B cell (primary cell): ENCODE data around the gene SUSD3. TPM values are rescaled to one million over a fixed set of nuclear protein-coding genes. Genes with fewer than 3 reads are reported as not detected.
A peak's percentile ranks its signal among the peaks of the same experiment; 100 is the strongest.

Source experiments
- ATAC-seq: fragments of 200-7000 bp; cut with Tn5 transposase; one replicate; pipeline ENCODE4 v1.10.0; 2021; ENCODE audit warnings: low read depth, mild to moderate bottlenecking, moderate number of reproducible peaks, moderate library complexity
- CTCF ChIA-PET: fragments of 350-600 bp; sonication (Branson Sonifier 250); formaldehyde crosslinking; loops from one replicate; lab custom pipeline; 2021; ENCODE audit warnings: antibody characterized with exemption, inconsistent platforms; lab: Charles Lee
- POLR2A ChIA-PET: fragments of 350-600 bp; sonication (Branson Sonifier 250); formaldehyde crosslinking; loops from one replicate; lab custom pipeline; 2021; ENCODE audit warnings: antibody characterized with exemption; lab: Charles Lee
- DNase-seq: peaks from one replicate; pipeline ENCODE4 v3.0.0; 2013
- H2AFZ ChIP-seq: 2 replicates; pipeline ENCODE4 v1.6.1; 2012; ENCODE audit warnings: mild to moderate bottlenecking, low read depth, low read length; ENCODE audit not compliant: insufficient read depth, poor library complexity, severe bottlenecking
- H3K27ac ChIP-seq, 2 donors: 1 replicate in 1 of 2; 2 replicates in 1 of 2; pipeline ENCODE4 v1.5.1; 2012 to 2013; ENCODE audit warnings: low read length in 2 of 2, mild to moderate bottlenecking in 2 of 2, moderate library complexity in 1 of 2
- H3K27me3 ChIP-seq, 4 experiments: fragments of 200-600 bp in 1 of 4; sonication (generic) in 1 of 4; replicated peaks in 1 of 4; 1 replicate in 2 of 4; 2 replicates in 2 of 4; pipeline versions ENCODE4 v1.6.1 to v1.7.0; 2013 to 2016; ENCODE audit warnings: low read length in 3 of 4, mild to moderate bottlenecking in 2 of 4, mixed read lengths in 1 of 4, moderate library complexity in 1 of 4; ENCODE audit not compliant: insufficient read depth in 4 of 4, control insufficient read depth in 3 of 4; ENCODE audit errors: control extremely low read depth in 1 of 4
- H3K36me3 ChIP-seq, 2 experiments: replicated peaks in 1 of 2; 1 replicate in 1 of 2; 2 replicates in 1 of 2; pipeline versions ENCODE4 v1.6.1 to v1.7.1; 2013; ENCODE audit warnings: low read length in 1 of 2; ENCODE audit not compliant: insufficient read depth in 2 of 2, control insufficient read depth in 1 of 2; ENCODE audit errors: control extremely low read depth in 1 of 2, extremely low read depth in 1 of 2
- H3K4me1 ChIP-seq, 2 donors: fragments of 200-600 bp in 1 of 2; sonication (generic) in 1 of 2; 1 replicate in 1 of 2; 2 replicates in 1 of 2; pipeline versions ENCODE4 v1.5.1 to v1.6.1; 2013 to 2017; ENCODE audit warnings: low read length in 2 of 2; ENCODE audit not compliant: control insufficient read depth in 2 of 2, insufficient read depth in 2 of 2
- H3K4me2 ChIP-seq: replicated peaks from 2 replicates; pipeline ENCODE3; 2012; ENCODE audit warnings: mild to moderate bottlenecking, low read depth, low read length; ENCODE audit not compliant: poor library complexity, severe bottlenecking
- H3K4me3 ChIP-seq, 5 experiments: fragments of 200-600 bp in 1 of 5; sonication (generic) in 1 of 5; 1 replicate in 3 of 5; 2 replicates in 2 of 5; pipeline versions ENCODE4 v1.5.1 to v1.7.0; 2011 to 2016; ENCODE audit warnings: low read length in 4 of 5, mild to moderate bottlenecking in 4 of 5, low read depth in 2 of 5, control low read depth in 1 of 5, moderate library complexity in 1 of 5; ENCODE audit not compliant: insufficient read depth in 1 of 5; ENCODE audit errors: control extremely low read depth in 1 of 5, extremely low read depth in 1 of 5
- H3K79me2 ChIP-seq: fragments of 200-600 bp; sonication (generic); one replicate; pipeline ENCODE4 v1.6.0; 2016; ENCODE audit warnings: low read length; ENCODE audit not compliant: control insufficient read depth, insufficient read depth
- H3K9ac ChIP-seq: fragments of 200-600 bp; sonication (generic); 2 replicates; pipeline ENCODE4 v1.6.1; 2017; ENCODE audit warnings: mild to moderate bottlenecking, low read length, moderate library complexity
- H3K9me3 ChIP-seq, 3 donors: one replicate each; pipeline versions ENCODE4 v1.6.1 to v1.7.1; 2013; ENCODE audit warnings: low read length in 2 of 3; ENCODE audit not compliant: control insufficient read depth in 2 of 3, insufficient read depth in 1 of 3; ENCODE audit errors: control extremely low read depth in 1 of 3
- H4K20me1 ChIP-seq: 2 replicates; pipeline ENCODE4 v1.6.0; 2012; ENCODE audit warnings: mild to moderate bottlenecking, low read length; ENCODE audit not compliant: insufficient read depth, control insufficient read depth, poor library complexity, severe bottlenecking
- H3K27ac Mint-ChIP-seq: one replicate; pipeline ENCODE4 v1.8.0; 2021; ENCODE audit warnings: mixed read lengths
- H3K27me3 Mint-ChIP-seq: one replicate; pipeline ENCODE4 v1.8.0; 2021; ENCODE audit warnings: mixed read lengths
- H3K4me1 Mint-ChIP-seq: one replicate; pipeline ENCODE4 v1.8.0; 2021; ENCODE audit warnings: mixed read lengths
- H3K4me3 Mint-ChIP-seq: one replicate; pipeline ENCODE4 v1.8.0; 2021; ENCODE audit warnings: mixed read lengths
- H3K9me3 Mint-ChIP-seq: one replicate; pipeline ENCODE4 v1.8.0; 2022; ENCODE audit warnings: mixed read lengths; ENCODE audit not compliant: insufficient read depth
- EZH2 ChIP-seq: IDR thresholded peaks from 2 replicates; pipeline ENCODE4 v1.6.1; 2012; ENCODE audit warnings: borderline replicate concordance, low read depth, mild to moderate bottlenecking, moderate library complexity, low read length; ENCODE audit not compliant: insufficient read depth, poor library complexity, severe bottlenecking
- WGBS: methylation state at CpG from one replicate; pipeline ENCODE4 v1.1.5; 2013; ENCODE audit warnings: missing lambda C conversion rate; ENCODE audit not compliant: insufficient coverage; 5-methylcytosine and 5-hydroxymethylcytosine counted together
- intact Hi-C: fragments of 100-400 bp; cut with micrococcal nuclease; formaldehyde crosslinking; loops from one replicate; pipeline ENCODE4 v1.10.0; 2022
- polyA plus RNA-seq: library from polyadenylated mRNA; depleted of rRNA; stranded (reverse); fragments of >200 nt; gene quantifications from 2 replicates; pipeline ENCODE4 v1.2.3, GENCODE V29; 2012
- total RNA-seq, 2 donors: library from RNA; stranded (reverse); fragments of 120-200 nt in 1 of 2; gene quantifications; 1 replicate in 1 of 2; 2 replicates in 1 of 2; pipeline versions ENCODE4 v1.2.3 to v1.2.4, GENCODE V29; 2013 to 2022
- TF ChIP-seq, protein P1 (sequence below): fragments of 200-600 bp; IDR thresholded peaks from one replicate; pipeline ENCODE4 v1.8.0; 2022; ENCODE audit warnings: antibody characterized with exemption, mild to moderate bottlenecking

SUSD3 gene
- total and polyA plus RNA-seq, 2 donors (not counting 1 experiment from before 2014, with no cell fraction given), result 41.0 to 85.0 TPM

- H3K79me2 ChIP-seq, result no peaks in the 10 kb centered on the region
- Mint-ChIP-seq H3K27me3 (no peaks in the 10 kb centered on the region), H3K27ac (no peak overlapping the region), H3K4me1 (peaks cover 40% of the 10 kb centered on the region), H3K4me3 (no peak overlapping the region), H3K9me3 (peaks cover 5% of the 10 kb centered on the region)
- no peak overlapping the region for H3K4me2 ChIP-seq
- TF ChIP-seq, protein P1, sequence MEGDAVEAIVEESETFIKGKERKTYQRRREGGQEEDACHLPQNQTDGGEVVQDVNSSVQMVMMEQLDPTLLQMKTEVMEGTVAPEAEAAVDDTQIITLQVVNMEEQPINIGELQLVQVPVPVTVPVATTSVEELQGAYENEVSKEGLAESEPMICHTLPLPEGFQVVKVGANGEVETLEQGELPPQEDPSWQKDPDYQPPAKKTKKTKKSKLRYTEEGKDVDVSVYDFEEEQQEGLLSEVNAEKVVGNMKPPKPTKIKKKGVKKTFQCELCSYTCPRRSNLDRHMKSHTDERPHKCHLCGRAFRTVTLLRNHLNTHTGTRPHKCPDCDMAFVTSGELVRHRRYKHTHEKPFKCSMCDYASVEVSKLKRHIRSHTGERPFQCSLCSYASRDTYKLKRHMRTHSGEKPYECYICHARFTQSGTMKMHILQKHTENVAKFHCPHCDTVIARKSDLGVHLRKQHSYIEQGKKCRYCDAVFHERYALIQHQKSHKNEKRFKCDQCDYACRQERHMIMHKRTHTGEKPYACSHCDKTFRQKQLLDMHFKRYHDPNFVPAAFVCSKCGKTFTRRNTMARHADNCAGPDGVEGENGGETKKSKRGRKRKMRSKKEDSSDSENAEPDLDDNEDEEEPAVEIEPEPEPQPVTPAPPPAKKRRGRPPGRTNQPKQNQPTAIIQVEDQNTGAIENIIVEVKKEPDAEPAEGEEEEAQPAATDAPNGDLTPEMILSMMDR, result no peak
- no peak for TF ChIP-seq EZH2
- no peak overlapping the region for H2AFZ ChIP-seq
- H3K4me3 ChIP-seq, result no peak overlapping the region
- peaks cover 7 to 30% of the 10 kb centered on the region in 2 experiments for H3K36me3 ChIP-seq
- peaks cover 36 to 37% of the 10 kb centered on the region in 2 donors for H3K4me1 ChIP-seq
- no peak for ATAC-seq
- ChIA-PET CTCF (no interaction called here), POLR2A (interaction anchor here (1.1 kb wide), 1 partner anchor 61 kb away, joined by 7 read pairs; no protein-coding TSS in a partner anchor)
- intact Hi-C loops, result no loop called here
- no peak overlapping the region for H3K27ac ChIP-seq
- no peaks in the 10 kb centered on the region for H4K20me1 ChIP-seq
- 76% methylated on average over 5 of the region's 5 CpGs for WGBS
- no peaks in the 10 kb centered on the region for H3K27me3 ChIP-seq
- H3K9ac ChIP-seq, result no peak overlapping the region
- DNase-seq, result no peak
- H3K9me3 ChIP-seq, result peaks cover 0 to 26% (median 0%) of the 10 kb centered on the region in 3 donors
These were observed 30.5 kb downstream of the SUSD3 start for GRCh38 chr9:93089024-93089423.

DNA sequence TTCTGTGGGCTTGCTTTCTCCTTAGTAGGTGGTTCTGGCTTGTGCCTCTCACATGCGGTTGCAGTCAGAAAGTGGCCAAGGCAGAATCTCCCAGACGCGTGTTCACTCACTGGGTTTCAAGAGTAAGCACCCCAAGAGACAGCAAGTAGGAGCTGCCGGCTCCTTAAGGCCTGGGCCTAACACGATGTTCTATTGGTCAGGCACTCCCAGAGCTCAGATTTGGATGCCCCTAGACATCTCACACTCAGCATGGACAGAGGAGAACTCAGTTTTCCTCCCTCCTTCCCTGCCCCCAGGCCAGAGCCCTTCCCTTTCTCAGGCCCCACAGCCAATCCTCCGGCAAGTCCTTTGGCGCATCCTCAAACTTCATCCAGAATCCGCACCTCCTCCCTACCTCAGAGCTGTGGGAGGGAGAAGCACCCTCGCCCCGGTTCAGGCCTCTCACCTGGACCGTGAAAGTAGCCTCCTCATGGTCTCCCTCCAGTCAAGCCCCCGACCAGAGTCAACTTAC, 31.0 kb downstream of the SUSD3 start:
- H3K79me2 ChIP-seq, result no peaks in the 10 kb centered on the region
- DNase-seq, result no peak
- intact Hi-C loops, result no loop called here
- H4K20me1 ChIP-seq, result no peaks in the 10 kb centered on the region
- H3K4me2 ChIP-seq, result no peak overlapping the region
- H3K9ac ChIP-seq, result no peak overlapping the region
- H3K36me3 ChIP-seq, result peaks cover 7 to 25% of the 10 kb centered on the region in 2 experiments
- TF ChIP-seq EZH2, result no peak
- TF ChIP-seq, protein P1, result no peak
- Mint-ChIP-seq H3K27ac (peak overlapping the region; percentile 34), H3K4me1 (peaks cover 45% of the 10 kb centered on the region), H3K27me3 (no peaks in the 10 kb centered on the region), H3K9me3 (peaks cover 5% of the 10 kb centered on the region), H3K4me3 (no peak overlapping the region)
- H2AFZ ChIP-seq, result no peak overlapping the region
- H3K27me3 ChIP-seq, result no peaks in the 10 kb centered on the region
- no peak overlapping the region for H3K27ac ChIP-seq
- no peak for ATAC-seq
- peaks cover 0 to 24% (median 0%) of the 10 kb centered on the region in 3 donors for H3K9me3 ChIP-seq
- WGBS, result 99% methylated on average over 8 of the region's 12 CpGs
- H3K4me1 ChIP-seq, result peaks cover 41 to 42% of the 10 kb centered on the region in 2 donors
- ChIA-PET CTCF (interaction anchor here (0.7 to 0.9 kb wide), 3 partner anchors 15 to 122 kb away, joined by 3 to 4 read pairs (median 4); no protein-coding TSS in a partner anchor), POLR2A (interaction anchor here (1.1 kb wide), 1 partner anchor 61 kb away, joined by 7 read pairs; no protein-coding TSS in a partner anchor)
- H3K4me3 ChIP-seq, result no peak overlapping the region
